SK-N-SH (cell line): ENCODE data around the gene TULP4. TPM values are rescaled to one million over a fixed set of nuclear protein-coding genes. Genes with fewer than 3 reads are reported as not detected.

Source experiments
- CTCF ChIA-PET: fragments of 300-600, 350-600 bp; formaldehyde crosslinking; extraction: SDS; loops from one replicate; lab custom pipeline; 2021; lab: Yijun Ruan, JAX
- POLR2A ChIA-PET: fragments of 350-600 bp; sonication (Branson Sonifier 250); formaldehyde crosslinking; extraction: SDS; loops from one replicate; lab custom pipeline; 2020; ENCODE audit warnings: antibody characterized with exemption, inconsistent platforms; lab: Yijun Ruan, JAX
- DNase-seq: peaks from one replicate; pipeline ENCODE4 v3.0.0; 2012
- H2AFZ ChIP-seq: fragments of 200-600 bp; sonication (generic); 2 replicates; pipeline ENCODE4 v1.8.1; 2016; ENCODE audit warnings: antibody characterized with exemption, mild to moderate bottlenecking, low read depth
- H3F3A ChIP-seq: fragments of 200-600 bp; sonication (generic); replicated peaks from 2 replicates; pipeline ENCODE3; 2016; ENCODE audit warnings: antibody characterized with exemption, mild to moderate bottlenecking; ENCODE audit not compliant: insufficient read depth
- H3K27ac ChIP-seq, 2 experiments: fragments of 200-500 bp in 1 of 2; fragments of 200-600 bp in 1 of 2; sonication (Bioruptor generic) in 1 of 2; sonication (generic), shearing (Covaris generic) in 1 of 2; 2 replicates each; pipeline versions ENCODE4 v1.5.1 to v1.6.1; 2014 to 2016; ENCODE audit warnings: low read depth in 2 of 2, inconsistent platforms in 1 of 2, low read length in 1 of 2, mild to moderate bottlenecking in 1 of 2, mixed read lengths in 1 of 2
- H3K27me3 ChIP-seq: fragments of 200-600 bp; sonication (generic), shearing (Covaris generic); 2 replicates; pipeline ENCODE4 v1.6.1; 2016; ENCODE audit warnings: mixed run types; ENCODE audit not compliant: insufficient read depth
- H3K36me3 ChIP-seq, 2 experiments: fragments of 200-500 bp in 1 of 2; fragments of 200-600 bp in 1 of 2; sonication (Bioruptor generic) in 1 of 2; sonication (generic) in 1 of 2; replicated peaks in 1 of 2; 2 replicates each; pipeline versions ENCODE3 to v1.5.1; 2014 to 2016; ENCODE audit warnings: low read length in 1 of 2, mild to moderate bottlenecking in 1 of 2; ENCODE audit not compliant: insufficient read depth in 2 of 2, control insufficient read depth in 1 of 2
- H3K4me1 ChIP-seq, 2 experiments: fragments of 200-500 bp in 1 of 2; fragments of 200-600 bp in 1 of 2; sonication (Bioruptor generic) in 1 of 2; sonication (generic), shearing (Covaris generic) in 1 of 2; 2 replicates each; pipeline versions ENCODE4 v1.5.1 to v1.6.1; 2014 to 2016; ENCODE audit warnings: low read depth in 1 of 2, low read length in 1 of 2, mixed run types in 1 of 2; ENCODE audit not compliant: insufficient read depth in 2 of 2, control insufficient read depth in 1 of 2
- H3K4me2 ChIP-seq: fragments of 200-600 bp; sonication (generic), shearing (Covaris generic); 2 replicates; pipeline ENCODE4 v1.6.1; 2017; ENCODE audit warnings: mixed run types
- H3K4me3 ChIP-seq, 2 experiments: fragments of 200-500 bp in 1 of 2; fragments of 200-600 bp in 1 of 2; sonication (Bioruptor generic) in 1 of 2; sonication (generic), shearing (Covaris generic) in 1 of 2; 2 replicates each; pipeline versions ENCODE4 v1.5.1 to v1.8.1; 2014 to 2016; ENCODE audit warnings: low read depth in 2 of 2, inconsistent platforms in 1 of 2, low read length in 1 of 2, mild to moderate bottlenecking in 1 of 2, mixed read lengths in 1 of 2, moderate library complexity in 1 of 2
- H3K79me2 ChIP-seq: fragments of 200-600 bp; sonication (generic); 2 replicates; pipeline ENCODE4 v1.8.1; 2017; ENCODE audit warnings: mild to moderate bottlenecking; ENCODE audit not compliant: insufficient read depth
- H3K9ac ChIP-seq: fragments of 200-600 bp; sonication (generic); 2 replicates; pipeline ENCODE4 v1.6.1; 2017; ENCODE audit warnings: mixed run types
- H3K9me2 ChIP-seq: fragments of 200-600 bp; sonication (generic); 2 replicates; pipeline ENCODE4 v1.6.1; 2017; ENCODE audit warnings: mixed run types
- H3K9me3 ChIP-seq: fragments of 200-600 bp; sonication (generic); 2 replicates; pipeline ENCODE4 v1.6.1; 2017; ENCODE audit warnings: mixed run types, mild to moderate bottlenecking, moderate library complexity
- H4K20me1 ChIP-seq: fragments of 200-600 bp; sonication (generic); 2 replicates; pipeline ENCODE4 v1.6.1; 2017; ENCODE audit warnings: mild to moderate bottlenecking, mixed run types; ENCODE audit not compliant: insufficient read depth
- CHD2 ChIP-seq: fragments of 150-350 bp; IDR thresholded peaks from 2 replicates; pipeline ENCODE4 v1.6.1; 2018; ENCODE audit warnings: low read length; ENCODE audit not compliant: partially characterized antibody
- ELF1 ChIP-seq: IDR thresholded peaks from 2 replicates; pipeline ENCODE4 v1.4.0; 2012
- EZH2phosphoT487 ChIP-seq: fragments of 200-600 bp; sonication (generic); IDR thresholded peaks from 2 replicates; pipeline ENCODE4 v1.6.1; 2017; ENCODE audit warnings: low read depth, mixed run types, mild to moderate bottlenecking, antibody characterized with exemption, moderate library complexity, borderline replicate concordance
- FOSL2 ChIP-seq: IDR thresholded peaks from 2 replicates; pipeline ENCODE4 v1.4.0; 2012; ENCODE audit warnings: low read depth, mild to moderate bottlenecking, moderate library complexity, borderline replicate concordance
- FOXJ3 ChIP-seq: sonication (generic); formaldehyde crosslinking; IDR thresholded peaks from 2 replicates; pipeline ENCODE4 v1.5.1; 2020; ENCODE audit warnings: mild to moderate bottlenecking, missing genetic modification reagents
- JUND ChIP-seq: IDR thresholded peaks from 2 replicates; pipeline ENCODE4 v1.4.0; 2012
- MXI1 ChIP-seq: IDR thresholded peaks from 2 replicates; pipeline ENCODE4 v1.6.1; 2012; ENCODE audit warnings: mild to moderate bottlenecking, low read depth, low read length, improper control_type of control experiment
- NFIC ChIP-seq: IDR thresholded peaks from 2 replicates; pipeline ENCODE4 v1.4.0; 2012; ENCODE audit warnings: borderline replicate concordance
- NRF1 ChIP-seq: IDR thresholded peaks from 2 replicates; pipeline ENCODE4 v1.6.1; 2012; ENCODE audit warnings: low read depth, mild to moderate bottlenecking, low read length
- RAD21 ChIP-seq: IDR thresholded peaks from 2 replicates; pipeline ENCODE4 v1.6.1; 2012; ENCODE audit warnings: mild to moderate bottlenecking, low read length
- RXRA ChIP-seq: IDR thresholded peaks from 2 replicates; pipeline ENCODE4 v1.4.0; 2012; ENCODE audit warnings: low read depth, mild to moderate bottlenecking, borderline replicate concordance
- TCF12 ChIP-seq: IDR thresholded peaks from 2 replicates; pipeline ENCODE4 v1.4.0; 2012
- TEAD4 ChIP-seq: IDR thresholded peaks from 2 replicates; pipeline ENCODE4 v1.4.0; 2012; ENCODE audit warnings: mild to moderate bottlenecking, borderline replicate concordance; ENCODE audit not compliant: insufficient read depth
- YY1 ChIP-seq: IDR thresholded peaks from 2 replicates; pipeline ENCODE4 v1.4.0; 2012; ENCODE audit warnings: low read depth, mild to moderate bottlenecking
- WGBS: methylation state at CpG from one replicate; pipeline ENCODE4 v1.1.6; 2017; ENCODE audit warnings: low lambda C conversion rate; 5-methylcytosine and 5-hydroxymethylcytosine counted together
- polyA plus RNA-seq, 3 experiments: library from polyadenylated mRNA; depleted of rRNA; stranded (reverse); fragments of >200 nt; gene quantifications; 2 replicates each; pipeline ENCODE4 v1.2.3, GENCODE V29; 2012
- TF ChIP-seq, protein P1 (sequence below): fragments of 150-350 bp; IDR thresholded peaks from 2 replicates; pipeline ENCODE4 v1.6.1; 2016; ENCODE audit warnings: mild to moderate bottlenecking, low read depth, low read length
- TF ChIP-seq, protein P2 (sequence below): IDR thresholded peaks from 2 replicates; pipeline ENCODE4 v1.4.0; 2012; ENCODE audit warnings: low read depth
- TF ChIP-seq, protein P3 (sequence below): IDR thresholded peaks from 2 replicates; pipeline ENCODE4 v1.4.0; 2012; ENCODE audit warnings: low read depth, borderline replicate concordance

TULP4 gene
- polyA plus RNA-seq, 1 of the 3 experiments (the other 2 are of a cell fraction) = 5.9 TPM

DNA sequence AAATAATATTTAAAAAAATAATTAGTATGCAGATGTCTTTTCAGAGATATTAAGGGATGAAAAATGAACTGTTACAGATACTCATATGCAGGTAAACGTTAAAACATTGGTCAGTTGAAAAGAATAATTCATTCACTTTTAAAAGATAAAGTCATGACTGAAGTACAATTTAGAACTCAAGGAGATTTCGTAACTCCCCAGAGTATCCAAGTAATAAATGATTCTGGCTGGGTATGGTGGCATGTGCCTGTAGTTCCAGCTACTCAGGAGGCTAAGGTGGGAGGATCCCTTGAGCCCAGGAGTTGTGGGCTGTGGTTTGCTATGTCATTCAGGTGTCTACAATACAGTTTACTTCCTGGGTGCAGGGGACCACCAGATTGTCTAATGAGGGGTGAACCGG lies 125.3 kb downstream of the TULP4 start:
- no peak overlapping the region for H3K9ac ChIP-seq
- TF ChIP-seq CHD2 = no peak
- TF ChIP-seq JUND = no peak
- no peak for TF ChIP-seq TEAD4
- no peak for TF ChIP-seq RXRA
- TF ChIP-seq ELF1 = no peak
- TF ChIP-seq FOXJ3 = no peak
- TF ChIP-seq, protein P1, sequence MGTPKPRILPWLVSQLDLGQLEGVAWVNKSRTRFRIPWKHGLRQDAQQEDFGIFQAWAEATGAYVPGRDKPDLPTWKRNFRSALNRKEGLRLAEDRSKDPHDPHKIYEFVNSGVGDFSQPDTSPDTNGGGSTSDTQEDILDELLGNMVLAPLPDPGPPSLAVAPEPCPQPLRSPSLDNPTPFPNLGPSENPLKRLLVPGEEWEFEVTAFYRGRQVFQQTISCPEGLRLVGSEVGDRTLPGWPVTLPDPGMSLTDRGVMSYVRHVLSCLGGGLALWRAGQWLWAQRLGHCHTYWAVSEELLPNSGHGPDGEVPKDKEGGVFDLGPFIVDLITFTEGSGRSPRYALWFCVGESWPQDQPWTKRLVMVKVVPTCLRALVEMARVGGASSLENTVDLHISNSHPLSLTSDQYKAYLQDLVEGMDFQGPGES = no peak
- no peak for TF ChIP-seq FOSL2
- no peak for TF ChIP-seq YY1
- TF ChIP-seq, all 33 proteins: peak for 0
- Histone ChIP-seq H3K9me2 (no peaks in the 10 kb centered on the region), H4K20me1 (no peaks in the 10 kb centered on the region), H3K36me3 (no peaks in the 10 kb centered on the region), H2AFZ (no peak overlapping the region), H3K79me2 (no peaks in the 10 kb centered on the region), H3K4me2 (no peak overlapping the region), H3K27ac (no peak overlapping the region), H3K27me3 (no peaks in the 10 kb centered on the region), H3K9me3 (no peaks in the 10 kb centered on the region), H3F3A (peaks cover 5% of the 10 kb centered on the region), H3K4me1 (peaks cover 0 to 17% of the 10 kb centered on the region in 2 experiments; a peak in 1 of 4 replicates), H3K4me3 (no peak overlapping the region)
- WGBS = 93% methylated on average over 3 of the region's 3 CpGs
- DNase-seq = no peak
- ChIA-PET POLR2A (no interaction called here), CTCF (no interaction called here)

DNA sequence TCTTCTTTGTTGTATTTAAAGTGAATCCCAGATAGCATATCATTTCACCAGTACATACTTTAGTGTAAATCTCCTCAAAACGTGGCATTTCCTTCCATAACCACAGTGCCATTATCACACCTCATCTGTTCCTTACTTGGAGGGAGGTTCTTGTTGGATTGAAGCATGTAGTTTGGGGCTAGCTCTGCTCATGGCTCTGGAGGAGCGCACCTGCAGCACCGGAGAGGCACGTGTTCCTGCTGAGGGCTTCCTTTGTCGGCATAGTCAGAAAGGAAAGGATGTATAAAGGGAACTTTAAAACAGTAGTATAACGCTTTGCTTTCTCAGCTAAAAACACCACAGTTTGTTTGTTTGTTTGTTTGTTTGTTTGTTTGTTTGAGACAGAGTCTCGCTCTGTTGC lies 126.0 kb downstream of the TULP4 start:
- H3K27me3 ChIP-seq = no peaks in the 10 kb centered on the region

More for the DNA sequence above, 126.0 kb downstream of the TULP4 start:
- Histone ChIP-seq H3K27ac (no peak overlapping the region), H3K4me2 (no peak overlapping the region), H3K36me3 (no peaks in the 10 kb centered on the region), H2AFZ (no peak overlapping the region), H4K20me1 (no peaks in the 10 kb centered on the region), H3F3A (peaks cover 5% of the 10 kb centered on the region), H3K9me3 (no peaks in the 10 kb centered on the region), H3K9me2 (no peaks in the 10 kb centered on the region), H3K9ac (no peak overlapping the region), H3K79me2 (no peaks in the 10 kb centered on the region)
- POLR2A ChIA-PET = no interaction called here
- DNase-seq = no peak
- 98% methylated on average over 7 of the region's 7 CpGs for WGBS
- CTCF ChIA-PET = no interaction called here
- TF ChIP-seq TCF12 (no peak), RXRA (no peak), MXI1 (no peak), CHD2 (no peak), NRF1 (no peak), JUND (no peak), EZH2phosphoT487 (no peak), RAD21 (no peak), NFIC (no peak)
- TF ChIP-seq, protein P2, sequence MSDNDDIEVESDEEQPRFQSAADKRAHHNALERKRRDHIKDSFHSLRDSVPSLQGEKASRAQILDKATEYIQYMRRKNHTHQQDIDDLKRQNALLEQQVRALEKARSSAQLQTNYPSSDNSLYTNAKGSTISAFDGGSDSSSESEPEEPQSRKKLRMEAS = no peak
- TF ChIP-seq, protein P3, sequence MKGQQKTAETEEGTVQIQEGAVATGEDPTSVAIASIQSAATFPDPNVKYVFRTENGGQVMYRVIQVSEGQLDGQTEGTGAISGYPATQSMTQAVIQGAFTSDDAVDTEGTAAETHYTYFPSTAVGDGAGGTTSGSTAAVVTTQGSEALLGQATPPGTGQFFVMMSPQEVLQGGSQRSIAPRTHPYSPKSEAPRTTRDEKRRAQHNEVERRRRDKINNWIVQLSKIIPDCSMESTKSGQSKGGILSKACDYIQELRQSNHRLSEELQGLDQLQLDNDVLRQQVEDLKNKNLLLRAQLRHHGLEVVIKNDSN = no peak
- TF ChIP-seq, all 33 proteins: peak for 0
- Histone ChIP-seq H3K4me1 (peaks cover 0 to 20% of the 10 kb centered on the region in 2 experiments; a peak in 1 of 4 replicates), H3K4me3 (no peak overlapping the region)
